IPS-18c (cell line): ENCODE results near the gene NEIL3.

Experiments used
- H3K4me3 ChIP-seq: 2 replicates; pipeline ENCODE4 v1.7.0; 2013; ENCODE audit warnings: low read depth, mild to moderate bottlenecking, low read length, moderate library complexity; ENCODE audit not compliant: insufficient read depth
- H3K9me3 ChIP-seq: one replicate; pipeline ENCODE4 v1.6.1; 2013; ENCODE audit warnings: mild to moderate bottlenecking, low read length, moderate library complexity; ENCODE audit not compliant: control insufficient read depth, insufficient read depth

NEIL3 gene

DNA sequence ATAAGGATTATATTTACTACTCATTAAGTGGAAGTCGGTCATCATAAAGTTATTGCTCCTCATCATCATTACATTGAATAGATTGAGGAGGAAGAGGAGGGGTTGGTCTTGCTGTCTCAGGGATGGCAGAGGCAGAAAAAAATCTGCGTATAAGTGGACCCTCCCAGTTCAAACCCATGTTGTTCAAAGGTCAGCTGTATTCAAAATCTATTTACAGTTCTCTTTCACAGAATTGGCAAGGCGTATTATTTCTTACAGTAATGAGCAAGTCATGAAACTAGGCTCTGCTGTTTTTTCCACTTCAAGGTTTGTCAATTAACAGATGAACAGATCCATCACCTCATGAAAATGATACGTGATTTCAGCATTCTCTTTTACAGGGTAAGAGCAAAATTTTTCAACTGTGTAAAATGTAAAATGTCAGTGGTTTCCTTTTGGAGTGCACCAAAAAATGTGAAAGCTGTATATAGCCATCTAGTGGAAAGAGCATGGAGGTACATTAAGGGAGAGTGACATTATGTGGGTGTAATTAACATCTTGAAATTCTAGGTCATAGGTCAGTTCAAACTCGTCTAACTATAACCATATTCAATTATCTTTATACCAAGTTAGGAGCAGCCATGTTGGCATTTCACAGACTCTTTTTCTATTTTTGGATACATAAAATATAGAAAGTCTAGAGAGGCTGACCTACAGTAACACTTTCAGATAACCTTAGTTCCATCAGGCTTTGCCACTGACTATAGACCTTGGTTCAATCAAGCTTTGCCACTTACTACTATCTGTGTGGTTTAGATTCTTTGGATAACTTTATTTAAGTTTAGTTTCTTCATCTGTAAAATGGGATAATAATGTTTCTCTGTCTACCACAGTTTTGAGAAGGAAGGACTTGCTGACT, 30.1 kb downstream of the NEIL3 start:
- no peaks in the 10 kb centered on the region for H3K9me3 ChIP-seq
- no peak overlapping the region for H3K4me3 ChIP-seq

DNA sequence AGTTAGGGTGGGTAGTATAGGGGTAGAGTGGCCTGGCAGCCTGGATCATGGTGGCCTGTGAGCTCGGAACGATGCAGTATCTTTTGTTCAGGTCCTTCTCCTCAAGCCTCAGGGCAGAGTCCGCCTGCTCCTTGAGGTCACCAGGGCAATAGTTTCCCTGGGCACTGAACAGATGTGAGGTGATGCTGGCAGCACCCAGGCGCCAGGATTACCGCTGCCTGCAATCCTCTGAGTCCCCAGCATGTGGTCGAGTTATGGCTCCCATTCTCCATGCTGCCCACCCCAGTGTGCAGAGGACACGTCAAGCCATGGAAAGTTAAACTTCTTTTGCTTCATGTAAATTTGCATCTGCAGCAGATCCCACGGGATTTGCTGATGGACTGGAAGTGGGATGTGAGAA, 38.7 kb downstream of the NEIL3 start:
- Histone ChIP-seq H3K4me3 (no peak overlapping the region), H3K9me3 (no peaks in the 10 kb centered on the region)

DNA sequence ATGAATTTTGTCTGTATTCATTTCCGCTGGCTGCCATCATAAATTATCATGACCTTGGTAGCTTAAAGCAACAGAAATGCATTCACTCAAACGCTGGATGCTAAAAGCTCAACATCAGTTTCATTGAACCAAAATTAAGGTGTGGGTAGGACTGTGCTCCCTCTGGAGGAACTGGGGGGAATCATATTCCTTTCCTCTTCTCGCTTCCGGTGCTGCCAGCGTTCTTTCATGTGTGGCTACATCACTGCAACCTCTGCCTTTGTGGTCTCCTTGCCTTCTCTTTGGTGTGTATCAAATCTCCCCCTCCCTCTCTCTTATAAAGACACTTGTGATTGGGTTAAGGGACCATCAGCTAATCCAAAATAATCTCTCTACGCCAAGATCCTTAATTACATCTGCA, 39.5 kb downstream of the NEIL3 start:
- H3K4me3 ChIP-seq: no peak overlapping the region
- no peaks in the 10 kb centered on the region for H3K9me3 ChIP-seq

DNA sequence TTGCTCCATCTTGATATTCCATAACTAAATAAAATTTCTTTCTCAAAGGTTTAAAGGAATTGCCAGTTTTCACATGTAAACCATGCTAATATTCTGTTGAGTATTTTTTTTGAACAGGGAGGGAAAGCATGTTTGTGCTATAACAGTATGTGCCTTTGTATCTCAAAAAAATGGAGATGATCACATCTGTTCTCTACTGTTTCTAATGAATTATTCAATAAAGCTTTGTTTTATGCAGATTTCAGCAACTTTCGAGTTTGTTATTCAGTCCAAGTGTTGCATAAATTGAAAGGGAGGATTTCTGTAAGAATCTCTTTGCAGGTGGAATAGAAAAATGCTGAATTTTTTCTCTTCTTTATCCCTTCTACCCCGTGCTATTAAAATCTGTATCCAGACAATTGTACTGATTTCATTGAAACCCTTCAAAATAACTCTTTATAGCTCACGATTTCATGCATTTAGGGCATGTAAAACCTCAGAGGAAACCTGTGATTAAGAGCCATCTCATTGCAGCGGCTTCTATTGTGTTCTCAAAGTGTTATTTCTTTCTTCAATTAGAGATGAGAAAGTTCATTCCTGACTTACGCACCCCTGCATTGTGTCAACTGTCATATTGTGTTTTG, 42.1 kb downstream of the NEIL3 start:
- Histone ChIP-seq H3K9me3 (no peaks in the 10 kb centered on the region), H3K4me3 (no peak overlapping the region)

DNA sequence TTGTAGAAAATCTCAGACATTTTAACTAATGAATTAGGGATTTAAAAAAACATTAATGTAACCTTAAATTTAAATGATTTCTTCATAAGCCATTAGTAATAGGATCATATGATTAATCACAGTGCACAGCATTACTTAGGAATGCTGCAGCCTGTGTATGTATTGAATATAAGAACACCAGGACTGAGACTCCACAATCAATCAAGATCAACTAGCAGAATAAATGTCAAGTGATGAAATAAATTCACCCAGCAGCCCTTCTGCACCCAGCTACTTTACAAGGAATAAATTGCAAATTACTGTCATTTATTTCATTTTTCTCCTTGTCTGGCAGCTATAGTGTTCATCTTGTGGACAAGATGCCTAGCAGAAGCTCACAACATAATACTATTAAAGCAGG, 46.5 kb downstream of the NEIL3 start:
- Histone ChIP-seq H3K9me3 (no peaks in the 10 kb centered on the region), H3K4me3 (no peak overlapping the region)

DNA sequence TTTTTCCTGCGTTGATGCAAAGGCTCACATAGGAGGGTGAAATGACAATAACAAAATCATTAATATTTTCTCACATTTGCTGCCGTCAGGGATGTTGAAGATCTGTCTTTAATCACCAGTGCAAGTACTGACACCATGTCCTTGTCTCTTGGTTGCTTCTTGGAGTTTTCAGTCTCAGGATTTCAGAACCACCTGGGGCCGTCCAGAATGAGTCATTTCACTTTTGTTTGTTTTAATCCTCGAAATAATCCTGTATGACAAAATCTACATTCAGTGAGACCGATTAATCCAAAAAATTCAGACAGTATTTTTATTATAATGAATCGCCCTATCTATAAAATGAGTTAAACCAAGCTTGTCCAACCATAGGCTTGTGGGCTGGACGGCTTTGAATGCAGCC, 47.2 kb downstream of the NEIL3 start:
- H3K9me3 ChIP-seq: no peaks in the 10 kb centered on the region
- no peak overlapping the region for H3K4me3 ChIP-seq

DNA sequence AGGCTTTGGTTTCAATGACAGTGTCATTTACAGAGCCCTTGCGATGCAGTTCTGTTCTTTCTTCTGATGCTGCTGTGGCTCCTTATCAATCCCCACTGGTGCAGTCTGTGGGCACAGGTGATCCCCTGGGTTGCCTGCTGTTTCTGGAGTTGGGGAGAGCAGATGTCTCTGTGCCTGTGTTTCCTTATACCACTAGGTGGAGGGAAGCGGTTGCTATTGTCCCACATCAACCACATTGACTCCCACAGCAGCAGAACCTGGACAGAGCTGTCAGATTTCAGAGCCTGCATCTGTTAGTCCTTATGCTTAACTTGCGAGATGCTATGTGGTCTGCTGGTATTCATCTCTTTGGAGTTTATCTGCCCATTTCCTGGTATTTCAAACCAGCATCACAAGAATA, 57.7 kb downstream of the NEIL3 start:
- Histone ChIP-seq H3K4me3 (no peak overlapping the region), H3K9me3 (no peaks in the 10 kb centered on the region)

DNA sequence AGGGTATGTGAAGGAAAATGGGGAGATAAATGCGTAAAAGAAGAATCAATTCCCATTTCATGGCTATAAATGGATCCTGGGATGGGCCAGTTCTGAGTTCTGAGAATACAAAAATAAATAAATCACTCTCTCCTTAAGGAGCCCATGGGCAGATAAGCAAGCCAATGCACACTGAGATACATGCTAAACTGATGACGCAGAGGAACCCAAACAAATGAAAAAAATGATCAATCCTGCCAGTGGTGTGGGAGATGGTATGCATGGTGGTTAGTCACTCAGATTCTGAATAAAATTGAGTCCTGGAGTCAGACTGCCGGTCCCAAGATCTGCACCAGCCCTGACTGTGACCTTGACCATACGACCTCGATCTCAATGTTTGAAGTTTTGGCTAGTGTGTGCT, 59.7 kb downstream of the NEIL3 start:
- H3K9me3 ChIP-seq: no peaks in the 10 kb centered on the region

DNA sequence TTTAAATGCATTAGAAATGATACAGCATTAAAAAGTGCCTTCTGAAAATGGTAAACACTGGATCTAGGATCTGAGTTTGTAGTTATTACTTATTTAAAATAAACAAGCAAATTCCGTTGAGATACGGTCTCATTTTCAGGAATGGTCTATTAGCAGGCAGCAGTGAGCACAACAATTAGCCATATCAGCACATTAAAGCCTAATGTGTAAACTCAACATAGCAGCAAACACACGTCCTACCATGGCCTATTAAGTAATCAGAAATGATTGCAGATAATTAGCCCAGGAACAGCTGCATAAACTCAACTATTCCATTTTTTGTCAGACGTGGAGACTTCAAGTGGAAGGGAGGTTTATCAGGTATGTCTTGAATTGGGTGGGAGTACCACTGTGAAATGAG, 61.8 kb downstream of the NEIL3 start:
- Histone ChIP-seq H3K4me3 (no peak overlapping the region), H3K9me3 (no peaks in the 10 kb centered on the region)

More for the DNA sequence above, 59.7 kb downstream of the NEIL3 start:
- no peak overlapping the region for H3K4me3 ChIP-seq

DNA sequence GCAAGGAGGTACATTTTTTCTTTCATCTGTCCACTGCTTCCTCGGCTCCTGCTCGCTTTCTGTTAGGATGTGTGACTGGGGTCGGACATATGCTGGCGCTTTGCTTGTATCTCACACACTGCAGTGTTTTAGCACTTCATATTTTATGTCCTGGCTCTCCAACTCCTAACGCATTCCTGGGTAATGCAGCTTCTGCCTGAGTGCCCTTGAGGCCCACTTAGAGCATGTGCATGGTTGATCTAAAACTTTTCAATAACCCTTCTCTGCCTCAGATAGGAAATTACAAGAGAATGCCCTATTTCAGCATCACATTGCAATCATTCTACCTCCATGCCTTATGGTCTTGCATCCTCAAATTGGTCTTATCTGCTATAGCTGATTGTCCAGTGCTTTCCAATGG, 65.3 kb downstream of the NEIL3 start:
- H3K9me3 ChIP-seq: no peaks in the 10 kb centered on the region

DNA sequence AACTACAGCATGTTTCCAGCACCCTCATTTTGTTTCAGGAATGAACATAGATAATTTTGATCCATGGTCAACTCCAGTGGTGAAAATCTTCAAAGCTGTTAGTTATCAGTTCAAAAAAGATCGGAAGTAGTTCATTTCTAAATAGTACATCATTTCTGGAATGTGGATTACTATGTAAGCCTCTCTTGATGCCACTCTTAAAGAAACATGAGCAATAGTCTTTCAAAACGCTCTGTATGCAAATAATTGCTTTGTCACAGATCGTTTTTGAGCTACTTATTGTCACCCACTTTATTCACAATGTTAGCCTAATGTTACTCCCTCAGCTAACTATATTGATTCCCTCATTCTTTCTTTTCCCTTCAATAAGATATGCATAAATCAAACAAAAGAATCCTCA, 65.7 kb downstream of the NEIL3 start:
- H3K4me3 ChIP-seq: no peak overlapping the region

More for the DNA sequence above, 65.3 kb downstream of the NEIL3 start:
- no peak overlapping the region for H3K4me3 ChIP-seq

DNA sequence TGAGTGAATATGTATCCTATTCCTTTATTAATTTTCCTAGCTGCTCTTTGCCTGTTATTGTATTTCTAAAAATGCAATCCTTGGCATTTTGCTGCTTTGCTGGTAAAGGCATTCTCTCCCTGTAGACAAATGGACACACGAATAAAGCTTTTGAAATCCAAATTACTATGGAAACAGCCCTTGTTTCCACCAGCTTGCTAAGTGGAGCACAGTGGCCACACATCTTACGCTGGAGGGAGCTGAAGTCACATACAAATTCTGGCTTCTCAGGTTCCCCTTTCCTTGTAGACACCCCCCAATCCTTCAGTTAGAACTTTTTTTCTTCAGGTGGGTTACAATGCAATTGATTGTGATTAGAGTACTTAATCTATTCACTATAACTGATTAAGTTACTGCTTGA, 66.3 kb downstream of the NEIL3 start:
- Histone ChIP-seq H3K4me3 (no peak overlapping the region), H3K9me3 (peaks cover 2% of the 10 kb centered on the region)

More for the DNA sequence above, 65.7 kb downstream of the NEIL3 start:
- no peaks in the 10 kb centered on the region for H3K9me3 ChIP-seq

DNA sequence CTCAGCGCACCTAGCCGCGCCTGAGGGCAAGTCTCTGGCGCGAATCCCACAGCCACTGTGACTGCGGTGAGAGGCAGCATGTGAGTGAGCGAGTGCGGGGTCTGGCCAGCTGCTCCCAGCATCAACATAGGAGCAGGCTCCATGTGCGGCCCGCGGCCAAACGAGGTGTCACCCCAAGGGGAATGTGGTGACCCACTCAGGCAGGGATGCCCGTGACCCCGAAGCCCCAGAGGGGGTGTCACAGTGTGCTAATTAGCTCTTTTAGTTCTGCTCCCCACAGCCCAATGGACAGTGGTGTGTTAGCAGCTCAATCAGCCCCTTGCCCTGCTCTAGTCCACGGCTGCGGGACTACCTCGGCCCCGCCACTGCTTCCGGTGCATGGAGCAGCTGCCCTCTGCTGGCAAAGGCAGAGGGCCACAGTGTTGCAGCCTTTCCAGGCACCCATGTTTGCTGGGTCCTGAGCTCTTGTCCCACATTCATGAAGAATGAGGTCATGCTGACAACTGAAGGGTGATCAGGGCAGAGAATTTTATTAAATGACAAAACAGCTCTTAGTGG, 71.1 kb downstream of the NEIL3 start:
- Histone ChIP-seq H3K4me3 (no peak overlapping the region), H3K9me3 (peaks cover 8% of the 10 kb centered on the region)

DNA sequence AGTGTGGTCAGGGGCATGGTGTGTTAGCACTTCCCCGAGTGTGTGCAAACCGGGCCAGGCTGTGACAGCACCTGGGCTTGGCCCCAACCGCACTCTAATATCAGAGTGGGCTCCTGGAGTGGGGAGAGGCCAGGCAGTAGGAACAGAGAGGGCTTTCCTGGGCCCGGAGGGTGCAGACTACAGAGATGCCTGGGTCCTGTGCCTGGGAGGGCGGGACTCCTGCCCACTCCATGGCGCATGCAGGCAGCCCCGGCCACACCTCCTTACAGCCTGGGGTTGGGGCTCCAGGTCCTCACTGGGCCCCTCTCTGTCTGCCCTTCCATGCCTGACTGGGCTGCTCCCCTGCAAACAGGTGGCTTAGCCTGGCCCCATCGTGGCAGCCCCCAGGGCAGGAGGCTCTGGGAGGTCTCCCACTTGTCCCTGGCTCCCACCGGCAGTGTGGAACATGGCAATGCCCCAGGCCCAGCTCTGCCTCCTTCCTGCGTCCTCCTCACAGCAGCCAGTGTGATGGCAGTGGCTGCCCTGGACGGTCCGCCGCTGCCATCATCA, 72.2 kb downstream of the NEIL3 start:
- H3K4me3 ChIP-seq: no peak overlapping the region
- H3K9me3 ChIP-seq: peaks cover 8% of the 10 kb centered on the region

DNA sequence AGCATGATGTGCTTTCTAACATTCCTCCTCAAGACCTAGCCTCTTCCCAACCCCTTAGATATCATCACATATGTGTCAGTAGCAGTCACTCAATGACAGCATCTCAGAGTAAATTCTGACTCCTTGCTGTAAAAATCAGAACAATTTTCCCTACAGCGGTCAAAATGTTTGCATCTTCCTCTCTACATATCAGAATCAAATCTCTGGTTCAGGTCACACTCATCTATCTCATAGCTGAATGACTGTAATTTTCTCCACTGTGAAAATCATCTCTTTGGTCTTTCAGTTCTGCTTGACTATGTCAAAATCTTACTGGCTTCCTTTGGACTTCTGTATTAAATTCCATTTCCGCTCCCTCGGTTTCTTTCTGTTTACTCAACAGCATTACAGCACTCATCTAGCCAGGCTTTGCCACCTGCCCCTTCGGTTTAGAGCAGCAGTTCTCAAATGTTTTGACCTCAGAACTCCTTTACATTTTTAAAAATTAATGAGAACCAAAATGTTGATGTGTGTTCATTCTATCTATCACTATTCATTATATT, 75.3 kb downstream of the NEIL3 start:
- H3K9me3 ChIP-seq: peaks cover 8% of the 10 kb centered on the region
- no peak overlapping the region for H3K4me3 ChIP-seq

DNA sequence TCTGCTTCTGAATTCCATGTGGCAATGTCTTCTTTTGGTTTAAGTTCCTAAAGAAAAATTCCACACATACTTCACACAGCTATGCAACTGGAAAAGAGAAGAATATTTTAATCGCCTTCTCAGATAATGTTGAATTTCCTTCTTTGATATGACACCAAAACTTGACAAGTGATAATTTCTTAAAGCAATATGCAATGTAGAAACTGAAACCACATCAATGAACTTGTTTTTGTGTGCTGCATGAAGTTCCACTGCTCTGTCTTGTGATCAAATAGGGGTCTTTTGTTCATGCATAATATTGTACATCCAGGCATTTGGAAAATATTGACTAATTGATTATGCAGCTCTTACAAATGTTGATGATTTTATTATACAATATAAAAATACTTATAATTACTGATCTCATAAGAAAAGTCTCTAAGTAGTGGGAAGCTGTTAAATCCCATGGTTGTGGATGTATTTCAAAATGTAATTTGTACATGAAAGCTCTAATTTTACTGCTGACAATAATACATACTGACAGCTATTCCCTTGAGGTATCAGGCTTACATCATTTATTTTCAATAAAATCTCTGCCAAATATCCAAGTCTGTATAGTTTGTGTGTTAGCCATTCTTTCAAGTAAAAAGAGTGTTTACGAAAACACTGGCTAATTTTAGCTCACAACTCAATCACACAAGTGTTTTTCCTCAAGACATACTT, 76.1 kb downstream of the NEIL3 start:
- H3K4me3 ChIP-seq: no peak overlapping the region
- peaks cover 7% of the 10 kb centered on the region for H3K9me3 ChIP-seq

DNA sequence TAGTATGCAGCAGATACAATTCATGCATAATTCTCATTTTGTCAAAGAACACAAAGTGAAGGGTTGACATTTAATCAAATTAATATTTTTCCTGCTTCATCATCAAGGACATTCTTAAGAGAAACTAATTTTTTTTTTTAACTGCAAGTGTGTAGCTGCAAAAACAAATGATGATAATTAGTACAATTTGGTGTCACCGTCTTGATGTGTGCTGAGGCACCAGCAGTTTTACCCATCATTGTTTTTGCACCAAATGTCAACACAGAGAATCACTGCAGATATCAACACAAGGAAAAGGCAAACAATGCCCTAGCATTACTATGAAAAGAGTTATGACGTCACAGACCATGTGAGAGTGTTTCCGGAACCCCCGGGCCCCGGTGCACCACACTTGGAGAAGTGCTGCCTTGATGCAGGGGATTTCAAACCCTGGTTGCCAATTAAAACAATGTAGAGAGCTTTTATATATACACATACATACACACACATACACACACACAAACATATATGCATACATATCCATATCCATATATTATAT, 76.7 kb downstream of the NEIL3 start:
- no peak overlapping the region for H3K4me3 ChIP-seq
- H3K9me3 ChIP-seq: peaks cover 6% of the 10 kb centered on the region
